Stimulated activated naive CD8-positive, alpha-beta T cell treated with anti-CD3 and anti-CD28 coated beads, Interleukin-15, Interleukin-2, amounts not matched to agents 100 U/mL and 50 U/mL, for 24 hours (primary cell): ENCODE data around the gene SNX13.
"Not testable (repeated sequence)": the region's sequence is repeated elsewhere in the genome, so short reads cannot be mapped to it uniquely, and the experiment has no call there.

Experiments used
- ATAC-seq: fragments of 150-1000 bp; cut with Tn5 transposase; one replicate; pipeline ENCODE4 v1.10.0; 2021
- DNase-seq: peaks from one replicate; pipeline ENCODE4 v3.0.0; 2021

Gene SNX13

GRCh38 chr7:17848516-17848915 lies 91.8 kb downstream of the SNX13 start:
- ATAC-seq (no peak), DNase-seq (no peak)

- ATAC-seq: no peak
- no peak for DNase-seq
Measured at GRCh38 chr7:17846935-17847334, 93.4 kb downstream of the SNX13 start.

GRCh38 chr7:17845197-17845547 lies 95.1 kb downstream of the SNX13 start:
- DNase-seq (no peak), ATAC-seq (no peak)

- no peak for DNase-seq
- no peak for ATAC-seq
Measured at GRCh38 chr7:17844514-17845196, 95.6 kb downstream of the SNX13 start.

- ATAC-seq (no peak), DNase-seq (no peak)
Measured at GRCh38 chr7:17844022-17844421, 96.3 kb downstream of the SNX13 start.

- DNase-seq (no peak), ATAC-seq (no peak)
Measured at GRCh38 chr7:17843041-17843440, 97.3 kb downstream of the SNX13 start.

- ATAC-seq: no peak
- DNase-seq: no peak
Measured at GRCh38 chr7:17832820-17833355, 107.4 kb downstream of the SNX13 start.

GRCh38 chr7:17832242-17832641 lies 108.1 kb downstream of the SNX13 start:
- ATAC-seq: no peak
- no peak for DNase-seq

- no peak for ATAC-seq
- DNase-seq: no peak
Measured at GRCh38 chr7:17830206-17830605, 110.1 kb downstream of the SNX13 start.

GRCh38 chr7:17829001-17829400 lies 111.3 kb downstream of the SNX13 start:
- DNase-seq: no peak
- ATAC-seq: no peak

GRCh38 chr7:17822547-17823173 lies 117.6 kb downstream of the SNX13 start:
- no peak for ATAC-seq
- DNase-seq: no peak

GRCh38 chr7:17816903-17817302 lies 123.4 kb downstream of the SNX13 start:
- no peak for ATAC-seq
- DNase-seq: no peak

GRCh38 chr7:17815318-17815717 lies 125.0 kb downstream of the SNX13 start:
- no peak for DNase-seq
- no peak for ATAC-seq

GRCh38 chr7:17814058-17814457 lies 126.2 kb downstream of the SNX13 start:
- ATAC-seq: no peak

GRCh38 chr7:17809215-17809614 lies 131.1 kb downstream of the SNX13 start:
- DNase-seq, ATAC-seq: not testable (repeated sequence)

More at GRCh38 chr7:17814058-17814457, 126.2 kb downstream of the SNX13 start:
- no peak for DNase-seq

GRCh38 chr7:17807242-17807641 lies 133.1 kb downstream of the SNX13 start:
- no peak for ATAC-seq

GRCh38 chr7:17806631-17807030 lies 133.7 kb downstream of the SNX13 start:
- no peak for ATAC-seq
- no peak for DNase-seq

More at GRCh38 chr7:17807242-17807641, 133.1 kb downstream of the SNX13 start:
- no peak for DNase-seq

GRCh38 chr7:17802056-17802455 lies 138.2 kb downstream of the SNX13 start:
- ATAC-seq (no peak), DNase-seq (no peak)

- ATAC-seq (no peak), DNase-seq (no peak)
Measured at GRCh38 chr7:17792075-17792936, 148.0 kb downstream of the SNX13 start.

GRCh38 chr7:17787257-17787656 lies 153.0 kb downstream of the SNX13 start:
- DNase-seq: no peak
- no peak for ATAC-seq

GRCh38 chr7:17786314-17786852 lies 153.9 kb downstream of the SNX13 start:
- DNase-seq (no peak), ATAC-seq (no peak)

- ATAC-seq (no peak), DNase-seq (no peak)
Measured at GRCh38 chr7:17782216-17782549, 158.1 kb downstream of the SNX13 start.
